Mesothelial cell of epicardium (in vitro differentiated cells): ENCODE measurements around the gene CCR7. TPM values are rescaled to one million over a fixed set of nuclear protein-coding genes. Genes with fewer than 3 reads are reported as not detected.

Experiments
- DNase-seq, 2 experiments: peaks; one replicate each; pipeline ENCODE4 v3.0.0; 2021; ENCODE audit warnings: low spot score in 2 of 2; ENCODE audit not compliant: unreplicated experiment in 2 of 2
- H3K27ac Mint-ChIP-seq: 2 replicates; pipeline ENCODE4 v1.8.0; 2021; ENCODE audit warnings: mixed read lengths
- H3K27me3 Mint-ChIP-seq: 2 replicates; pipeline ENCODE4 v1.8.0; 2021; ENCODE audit warnings: low read depth, mixed read lengths
- H3K36me3 Mint-ChIP-seq: 2 replicates; pipeline ENCODE4 v1.8.0; 2021; ENCODE audit warnings: mixed read lengths
- H3K4me1 Mint-ChIP-seq: 2 replicates; pipeline ENCODE4 v1.8.0; 2021; ENCODE audit warnings: mixed read lengths
- H3K4me3 Mint-ChIP-seq: 2 replicates; pipeline ENCODE4 v1.8.0; 2021; ENCODE audit warnings: mild to moderate bottlenecking, moderate library complexity, mixed read lengths
- H3K9me3 Mint-ChIP-seq: 2 replicates; pipeline ENCODE4 v1.8.0; 2021; ENCODE audit warnings: mixed read lengths
- CTCF ChIP-seq: fragments of 200-600 bp; sonication (generic); IDR thresholded peaks from one replicate; pipeline ENCODE4 v1.5.0; 2021; ENCODE audit warnings: antibody characterized with exemption; ENCODE audit not compliant: unreplicated experiment
- total RNA-seq: library from RNA; stranded (reverse); gene quantifications from 3 replicates; pipeline ENCODE4 v1.2.1, GENCODE V29; 2021

Gene CCR7
- total RNA-seq, 1 donor from 2014 or later = 0.09 TPM

DNA sequence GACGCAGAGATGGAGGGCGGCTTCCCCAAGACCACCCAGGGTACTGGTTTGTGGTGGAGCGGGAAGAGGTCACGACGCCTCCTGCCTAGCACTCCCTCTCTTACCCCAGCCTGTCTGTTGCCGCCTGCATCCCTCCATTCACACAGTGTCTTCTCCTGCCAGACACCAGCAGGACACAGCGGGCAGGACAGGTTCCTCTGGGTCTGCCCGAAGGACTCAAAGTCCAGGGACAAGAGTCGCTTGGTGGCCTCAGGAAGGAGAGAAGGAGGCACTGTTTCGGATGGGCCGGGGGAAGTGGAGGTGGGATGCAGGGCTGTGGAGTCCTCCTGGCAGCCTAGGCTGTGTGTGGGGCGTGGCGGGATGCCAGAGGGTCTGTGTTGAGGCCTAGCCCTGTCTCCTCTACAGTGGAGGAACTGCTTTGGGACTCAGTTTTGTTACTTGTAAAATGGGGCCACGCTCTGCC, 44.2 kb downstream of the CCR7 start:
- Mint-ChIP-seq H3K9me3 (peaks cover 9% of the 10 kb centered on the region), H3K27me3 (peaks cover 2% of the 10 kb centered on the region), H3K27ac (no peak overlapping the region), H3K4me3 (no peak overlapping the region), H3K4me1 (peaks cover 24% of the 10 kb centered on the region), H3K36me3 (peaks cover 8% of the 10 kb centered on the region)
- no peak for TF ChIP-seq CTCF
- no peak for DNase-seq

- Mint-ChIP-seq H3K4me1 (peaks cover 24% of the 10 kb centered on the region), H3K27ac (no peak overlapping the region)
These were observed 46.0 kb downstream of the CCR7 start for GRCh38 chr17:40519089-40519775.

GRCh38 chr17:40518401-40519088, 46.7 kb downstream of the CCR7 start:
- Mint-ChIP-seq H3K36me3 (no peaks in the 10 kb centered on the region), H3K4me3 (no peak overlapping the region), H3K27ac (no peak overlapping the region), H3K4me1 (peaks cover 24% of the 10 kb centered on the region), H3K9me3 (no peaks in the 10 kb centered on the region), H3K27me3 (peaks cover 12% of the 10 kb centered on the region)
- TF ChIP-seq CTCF = no peak
- DNase-seq = no peak

More at GRCh38 chr17:40519089-40519775, 46.0 kb downstream of the CCR7 start:
- H3K36me3 Mint-ChIP-seq = no peaks in the 10 kb centered on the region
- no peak for DNase-seq
- no peak overlapping the region for H3K4me3 Mint-ChIP-seq
- no peak for TF ChIP-seq CTCF
- H3K9me3 Mint-ChIP-seq = no peaks in the 10 kb centered on the region
- H3K27me3 Mint-ChIP-seq = peaks cover 7% of the 10 kb centered on the region

DNA sequence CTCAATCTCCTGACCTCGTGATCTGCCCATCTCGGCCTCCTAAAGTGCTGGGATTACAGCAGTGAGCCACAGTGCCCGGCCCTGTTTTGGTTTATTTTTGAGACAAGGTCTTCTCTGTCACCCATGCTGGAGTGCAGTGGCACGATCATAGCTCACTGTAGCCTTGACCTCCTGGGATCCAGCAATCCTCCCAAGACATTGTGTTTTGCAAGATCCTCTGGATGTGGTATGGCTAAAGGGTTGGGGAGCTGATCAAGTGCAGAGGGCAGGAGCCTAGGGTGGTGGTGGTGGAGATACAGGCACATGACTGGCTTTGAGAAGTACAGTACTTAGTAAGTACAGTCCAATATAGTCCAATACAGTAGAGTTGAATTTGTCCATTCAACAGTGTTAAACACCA, 47.3 kb downstream of the CCR7 start:
- H3K27ac Mint-ChIP-seq = no peak overlapping the region
- no peak for DNase-seq
- peaks cover 12% of the 10 kb centered on the region for H3K27me3 Mint-ChIP-seq
- no peaks in the 10 kb centered on the region for H3K36me3 Mint-ChIP-seq
- H3K4me1 Mint-ChIP-seq = peaks cover 24% of the 10 kb centered on the region
- no peaks in the 10 kb centered on the region for H3K9me3 Mint-ChIP-seq
- no peak for TF ChIP-seq CTCF
- no peak overlapping the region for H3K4me3 Mint-ChIP-seq

DNA sequence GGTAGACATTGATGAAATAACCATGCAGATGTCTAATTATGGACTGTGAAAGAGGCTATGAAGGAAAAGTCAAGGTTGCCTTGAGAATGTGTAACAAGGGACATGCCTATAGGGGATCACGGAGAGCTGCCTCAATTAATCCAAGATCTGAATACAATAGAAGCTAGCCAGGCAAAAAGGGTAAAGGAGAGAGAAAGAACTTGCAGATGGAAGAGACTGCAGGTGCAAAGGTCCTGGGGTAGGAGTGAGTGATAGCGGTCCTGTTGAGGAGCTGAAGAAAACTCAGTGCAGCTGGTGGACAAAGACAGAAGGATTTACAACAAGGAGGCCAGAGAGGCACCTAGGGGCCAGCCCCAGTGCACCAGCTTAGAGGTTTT, 48.0 kb downstream of the CCR7 start:
- Mint-ChIP-seq H3K27ac (no peak overlapping the region), H3K9me3 (no peaks in the 10 kb centered on the region), H3K36me3 (no peaks in the 10 kb centered on the region), H3K27me3 (peaks cover 12% of the 10 kb centered on the region), H3K4me1 (peaks cover 22% of the 10 kb centered on the region), H3K4me3 (no peak overlapping the region)
- TF ChIP-seq CTCF = no peak
- DNase-seq = no peak
